ENCODE data around the gene TMCC1.
A peak's percentile ranks its signal among the peaks of the same experiment; 100 is the strongest.
"Not testable (repeated sequence)": the region's sequence is repeated elsewhere in the genome, so short reads cannot be mapped to it uniquely, and the experiment has no call there.

The TMCC1 gene

GRCh38 chr3:129868912-129869311 lies 24.6 kb downstream of the TMCC1 start:
- no peak overlapping the region for H3K4me3 ChIP-seq (ENCODE audit: low read depth, low read length)
- DNase-seq (ENCODE audit: low read depth) = no peak
- TF ChIP-seq CTCF (conservative IDR thresholded peaks at IDR 0.05; ENCODE audit: low read depth, low read length) = no peak

- TF ChIP-seq CTCF (conservative IDR thresholded peaks at IDR 0.05; ENCODE audit: low read depth, low read length) = no peak
- peak; percentile 64 for DNase-seq (ENCODE audit: low read depth)
- H3K4me3 ChIP-seq (ENCODE audit: low read depth, low read length) = no peak overlapping the region
Measured at GRCh38 chr3:129867506-129868124, 25.9 kb downstream of the TMCC1 start.

GRCh38 chr3:129865806-129866205 lies 27.7 kb downstream of the TMCC1 start:
- TF ChIP-seq CTCF (conservative IDR thresholded peaks at IDR 0.05; ENCODE audit: low read depth, low read length) = no peak
- H3K4me3 ChIP-seq (ENCODE audit: low read depth, low read length) = no peak overlapping the region
- no peak for DNase-seq (ENCODE audit: low read depth)

- DNase-seq (ENCODE audit: low read depth) = no peak
- no peak overlapping the region for H3K4me3 ChIP-seq (ENCODE audit: low read depth, low read length)
- no peak for TF ChIP-seq CTCF (conservative IDR thresholded peaks at IDR 0.05; ENCODE audit: low read depth, low read length)
Measured at GRCh38 chr3:129864519-129864918, 29.0 kb downstream of the TMCC1 start.

- no peak for TF ChIP-seq CTCF (conservative IDR thresholded peaks at IDR 0.05; ENCODE audit: low read depth, low read length)
- H3K4me3 ChIP-seq (ENCODE audit: low read depth, low read length) = no peak overlapping the region
- DNase-seq (ENCODE audit: low read depth) = no peak
Measured at GRCh38 chr3:129859272-129859671, 34.2 kb downstream of the TMCC1 start.

- no peak for DNase-seq (ENCODE audit: low read depth)
- no peak overlapping the region for H3K4me3 ChIP-seq (ENCODE audit: low read depth, low read length)
- no peak for TF ChIP-seq CTCF (conservative IDR thresholded peaks at IDR 0.05; ENCODE audit: low read depth, low read length)
Measured at GRCh38 chr3:129857899-129858298, 35.6 kb downstream of the TMCC1 start.

GRCh38 chr3:129856790-129857189 lies 36.7 kb downstream of the TMCC1 start:
- not testable (repeated sequence) for H3K4me3 ChIP-seq (ENCODE audit: low read depth, low read length); DNase-seq (ENCODE audit: low read depth)

All from choroid plexus epithelial cell (primary cell).